Sigmoid colon (tissue), 7 donors: ENCODE results near the gene CPT1C. TPM values are rescaled to one million over a fixed set of nuclear protein-coding genes. Genes with fewer than 3 reads are reported as not detected.

ENCODE experiments used
- DNase-seq: peaks from one replicate; pipeline ENCODE4 v3.0.0-alpha.2; 2019
- H3K27ac ChIP-seq, 4 donors: fragments of 200-600 bp; sonication (generic); one replicate each; pipeline ENCODE4 v1.5.1; 2016 to 2019; ENCODE audit warnings: mild to moderate bottlenecking in 1 of 4
- H3K27me3 ChIP-seq, 3 donors: fragments of 200-600 bp; sonication (generic); one replicate each; pipeline ENCODE4 v1.5.1; 2019; ENCODE audit warnings: mild to moderate bottlenecking in 1 of 3
- H3K36me3 ChIP-seq, 4 donors: fragments of 200-600 bp; sonication (generic); one replicate each; pipeline ENCODE4 v1.5.1; 2016 to 2019
- H3K4me1 ChIP-seq, 4 donors: fragments of 200-600 bp; sonication (generic); one replicate each; pipeline ENCODE4 v1.5.1; 2017 to 2019
- H3K4me3 ChIP-seq, 4 donors: fragments of 200-600 bp; sonication (generic); one replicate each; pipeline ENCODE4 v1.5.1; 2017 to 2019; ENCODE audit warnings: mild to moderate bottlenecking in 2 of 4, moderate library complexity in 1 of 4
- H3K9me3 ChIP-seq, 4 donors: fragments of 200-600 bp in 3 of 4; sonication (generic) in 3 of 4; one replicate each; pipeline versions ENCODE4 v1.5.1 to v1.6.1; 2013 to 2019
- EP300 ChIP-seq, 4 donors: sonication (generic); formaldehyde crosslinking; IDR thresholded peaks; one replicate each; pipeline ENCODE4 v1.6.1; 2017; ENCODE audit warnings: antibody characterized with exemption in 4 of 4
- POLR2A ChIP-seq, 2 donors: fragments of 450-650 bp; IDR thresholded peaks; one replicate each; pipeline ENCODE4 v1.6.1; 2016; ENCODE audit warnings: antibody characterized with exemption in 2 of 2, mild to moderate bottlenecking in 2 of 2, moderate library complexity in 2 of 2
- POLR2AphosphoS5 ChIP-seq, 4 donors: sonication (generic); formaldehyde crosslinking; IDR thresholded peaks; one replicate each; pipeline ENCODE4 v1.6.1; 2017; ENCODE audit warnings: antibody characterized with exemption in 4 of 4
- WGBS, 2 donors: extraction: QIAGEN DNeasy Blood & Tissue Kit; methylation state at CpG; one replicate each; pipeline ENCODE4 v1.1.7; 2013; 5-methylcytosine and 5-hydroxymethylcytosine counted together
- intact Hi-C: fragments of 100-400 bp; cut with DNase I; formaldehyde crosslinking; loops from one replicate; pipeline ENCODE4 v1.15.1; 2023
- polyA plus RNA-seq, 3 donors: library from polyadenylated mRNA; stranded (reverse); fragments of 200-250 nt; gene quantifications; one replicate each; pipeline ENCODE4 v1.2.3, GENCODE V29; 2013
- total RNA-seq, 4 donors: library from RNA; depleted of rRNA; stranded (reverse); fragments of >200 nt; gene quantifications; one replicate each; pipeline ENCODE4 v1.1.0, GENCODE V29; 2016
- TF ChIP-seq, protein P1 (sequence below), 4 experiments: fragments of 450-650 bp in 3 of 4; fragments of 200-600 bp in 1 of 4; IDR thresholded peaks; one replicate each; pipeline ENCODE4 v1.5.1; 2016 to 2019; ENCODE audit warnings: antibody characterized with exemption in 4 of 4, mild to moderate bottlenecking in 3 of 4, moderate library complexity in 2 of 4
- donor health status: healthy with polysubstance abuse.
- donor health status: Bipolar disorder and iron deficiency.
- donor health status: healthy.

CPT1C gene
- total and polyA plus RNA-seq, 7 donors = 0.69 to 28.5 (median 3.9) TPM

DNA sequence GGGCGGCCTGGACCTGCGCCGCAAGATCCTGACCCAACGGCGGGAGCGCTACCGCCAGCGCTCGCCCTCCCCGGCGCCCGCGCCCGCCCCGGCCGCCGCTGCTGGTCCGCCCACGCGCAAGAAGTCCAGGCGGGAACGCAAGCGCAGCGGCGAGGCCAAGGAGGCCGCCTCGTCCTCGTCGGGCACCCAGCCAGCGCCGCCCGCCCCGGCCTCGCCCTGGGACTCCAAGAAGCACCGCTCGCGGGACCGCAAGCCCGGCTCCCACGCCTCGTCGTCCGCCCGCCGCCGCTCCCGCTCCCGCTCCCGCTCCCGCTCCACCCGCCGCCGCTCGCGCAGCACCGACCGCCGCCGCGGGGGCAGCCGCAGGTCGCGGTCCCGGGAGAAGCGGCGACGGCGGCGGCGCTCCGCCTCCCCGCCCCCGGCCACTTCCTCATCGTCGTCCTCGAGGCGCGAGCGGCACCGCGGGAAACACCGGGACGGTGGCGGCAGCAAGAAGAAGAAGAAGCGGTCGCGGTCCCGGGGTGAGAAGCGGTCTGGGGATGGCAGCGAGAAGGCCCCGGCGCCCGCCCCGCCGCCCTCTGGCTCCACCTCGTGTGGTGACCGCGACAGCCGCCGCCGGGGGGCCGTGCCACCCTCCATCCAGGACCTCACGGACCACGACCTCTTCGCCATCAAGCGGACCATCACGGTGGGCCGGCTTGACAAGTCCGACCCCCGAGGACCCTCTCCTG is 38.9 kb upstream of the CPT1C start:
- Histone ChIP-seq H3K4me3 (no peak overlapping the region), H3K27ac (no peak overlapping the region), H3K36me3 (peaks cover 42 to 96% (median 65%) of the 10 kb centered on the region in 4 donors), H3K27me3 (no peaks in the 10 kb centered on the region), H3K4me1 (no peaks in the 10 kb centered on the region), H3K9me3 (no peaks in the 10 kb centered on the region)
- DNase-seq = no peak
- TF ChIP-seq POLR2AphosphoS5 (IDR thresholded peaks at IDR 0.05) (no peak), POLR2A (IDR thresholded peaks at IDR 0.05) (no peak), EP300 (IDR thresholded peaks at IDR 0.05) (no peak)
- TF ChIP-seq, protein P1, sequence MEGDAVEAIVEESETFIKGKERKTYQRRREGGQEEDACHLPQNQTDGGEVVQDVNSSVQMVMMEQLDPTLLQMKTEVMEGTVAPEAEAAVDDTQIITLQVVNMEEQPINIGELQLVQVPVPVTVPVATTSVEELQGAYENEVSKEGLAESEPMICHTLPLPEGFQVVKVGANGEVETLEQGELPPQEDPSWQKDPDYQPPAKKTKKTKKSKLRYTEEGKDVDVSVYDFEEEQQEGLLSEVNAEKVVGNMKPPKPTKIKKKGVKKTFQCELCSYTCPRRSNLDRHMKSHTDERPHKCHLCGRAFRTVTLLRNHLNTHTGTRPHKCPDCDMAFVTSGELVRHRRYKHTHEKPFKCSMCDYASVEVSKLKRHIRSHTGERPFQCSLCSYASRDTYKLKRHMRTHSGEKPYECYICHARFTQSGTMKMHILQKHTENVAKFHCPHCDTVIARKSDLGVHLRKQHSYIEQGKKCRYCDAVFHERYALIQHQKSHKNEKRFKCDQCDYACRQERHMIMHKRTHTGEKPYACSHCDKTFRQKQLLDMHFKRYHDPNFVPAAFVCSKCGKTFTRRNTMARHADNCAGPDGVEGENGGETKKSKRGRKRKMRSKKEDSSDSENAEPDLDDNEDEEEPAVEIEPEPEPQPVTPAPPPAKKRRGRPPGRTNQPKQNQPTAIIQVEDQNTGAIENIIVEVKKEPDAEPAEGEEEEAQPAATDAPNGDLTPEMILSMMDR (IDR thresholded peaks at IDR 0.05) = no peak
- 97 to 98% methylated on average over 110 of the region's 110 CpGs for WGBS, 2 donors
- intact Hi-C loops = no loop called here

DNA sequence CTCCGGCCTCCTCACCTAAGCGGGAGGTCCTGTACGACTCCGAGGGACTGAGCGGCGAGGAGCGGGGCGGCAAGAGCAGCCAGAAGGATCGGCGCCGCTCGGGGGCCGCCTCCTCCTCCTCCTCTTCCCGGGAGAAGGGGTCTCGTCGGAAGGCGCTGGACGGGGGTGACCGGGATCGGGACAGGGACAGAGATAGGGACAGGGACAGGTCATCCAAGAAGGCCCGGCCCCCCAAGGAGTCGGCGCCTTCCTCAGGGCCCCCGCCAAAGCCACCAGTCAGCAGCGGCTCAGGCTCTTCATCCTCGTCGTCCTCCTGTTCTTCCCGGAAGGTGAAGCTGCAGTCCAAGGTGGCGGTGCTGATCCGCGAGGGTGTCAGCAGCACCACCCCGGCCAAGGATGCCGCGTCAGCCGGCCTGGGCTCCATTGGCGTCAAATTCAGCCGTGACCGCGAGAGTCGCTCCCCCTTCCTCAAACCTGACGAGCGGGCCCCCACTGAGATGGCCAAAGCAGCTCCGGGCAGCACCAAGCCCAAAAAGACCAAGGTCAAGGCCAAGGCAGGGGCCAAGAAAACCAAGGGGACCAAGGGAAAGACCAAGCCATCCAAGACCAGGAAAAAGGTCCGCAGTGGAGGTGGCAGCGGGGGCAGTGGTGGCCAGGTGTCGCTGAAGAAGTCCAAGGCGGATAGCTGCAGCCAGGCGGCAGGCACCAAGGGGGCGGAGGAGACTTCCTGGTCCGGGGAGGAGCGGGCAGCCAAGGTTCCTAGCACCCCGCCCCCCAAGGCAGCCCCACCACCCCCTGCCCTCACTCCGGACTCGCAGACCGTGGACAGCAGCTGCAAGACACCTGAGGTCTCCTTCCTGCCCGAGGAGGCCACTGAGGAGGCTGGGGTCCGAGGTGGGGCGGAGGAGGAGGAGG is 38.1 kb upstream of the CPT1C start:
- intact Hi-C loops = no loop called here
- H3K36me3 ChIP-seq = peaks cover 43 to 96% (median 65%) of the 10 kb centered on the region in 4 donors
- no peaks in the 10 kb centered on the region for H3K27me3 ChIP-seq
- DNase-seq = no peak
- 96% methylated on average over 58 of the region's 58 CpGs for WGBS, 2 donors
- H3K4me3 ChIP-seq = no peak overlapping the region
- no peaks in the 10 kb centered on the region for H3K4me1 ChIP-seq
- H3K9me3 ChIP-seq = no peaks in the 10 kb centered on the region
- H3K27ac ChIP-seq = no peak overlapping the region
- TF ChIP-seq, protein P1 (IDR thresholded peaks at IDR 0.05) = no peak
- TF ChIP-seq EP300 (IDR thresholded peaks at IDR 0.05) (no peak), POLR2AphosphoS5 (IDR thresholded peaks at IDR 0.05) (no peak), POLR2A (IDR thresholded peaks at IDR 0.05) (no peak)

DNA sequence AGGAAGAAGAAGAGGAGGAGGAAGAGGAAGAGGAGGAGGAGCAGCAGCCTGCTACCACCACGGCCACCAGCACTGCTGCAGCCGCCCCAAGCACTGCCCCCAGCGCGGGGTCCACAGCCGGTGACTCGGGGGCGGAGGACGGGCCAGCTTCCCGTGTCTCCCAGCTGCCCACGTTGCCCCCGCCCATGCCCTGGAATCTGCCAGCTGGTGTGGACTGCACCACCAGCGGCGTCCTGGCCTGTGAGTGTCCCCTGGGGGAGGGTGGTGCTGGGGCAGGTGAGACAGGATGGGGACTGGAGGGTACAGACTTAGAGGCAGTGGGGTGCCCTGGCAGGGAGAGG is 37.5 kb upstream of the CPT1C start:
- Histone ChIP-seq H3K9me3 (no peaks in the 10 kb centered on the region), H3K27me3 (no peaks in the 10 kb centered on the region), H3K4me3 (no peak overlapping the region), H3K36me3 (peaks cover 49 to 96% (median 69%) of the 10 kb centered on the region in 4 donors), H3K4me1 (no peaks in the 10 kb centered on the region), H3K27ac (no peak overlapping the region)
- intact Hi-C loops = no loop called here
- TF ChIP-seq POLR2AphosphoS5 (IDR thresholded peaks at IDR 0.05) (no peak), POLR2A (IDR thresholded peaks at IDR 0.05) (no peak), EP300 (IDR thresholded peaks at IDR 0.05) (no peak)
- TF ChIP-seq, protein P1 (IDR thresholded peaks at IDR 0.05) = no peak
- DNase-seq = no peak
- WGBS, 2 donors = 90 to 91% methylated on average over 13 of the region's 13 CpGs

DNA sequence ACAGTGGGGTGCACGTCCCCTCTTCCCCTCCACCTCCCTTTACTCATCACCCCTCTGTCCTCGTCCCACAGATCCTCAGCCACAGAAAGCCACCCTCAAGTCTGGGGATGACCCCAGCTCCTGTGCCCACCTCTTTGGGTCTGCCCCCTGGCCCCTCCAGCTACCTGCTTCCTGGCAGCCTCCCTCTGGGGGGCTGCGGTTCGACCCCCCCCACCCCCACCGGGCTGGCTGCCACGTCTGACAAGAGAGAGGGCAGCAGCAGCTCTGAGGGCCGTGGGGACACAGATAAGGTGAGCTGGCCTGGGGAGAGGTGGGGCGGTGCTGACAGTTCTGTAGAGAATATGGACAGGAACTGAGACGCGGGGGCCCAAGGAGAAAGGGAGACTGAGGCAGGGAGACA is 36.3 kb upstream of the CPT1C start:
- Histone ChIP-seq H3K4me3 (no peak overlapping the region), H3K9me3 (no peaks in the 10 kb centered on the region), H3K36me3 (peaks cover 58 to 96% (median 80%) of the 10 kb centered on the region in 4 donors), H3K27ac (no peak overlapping the region), H3K4me1 (no peaks in the 10 kb centered on the region), H3K27me3 (no peaks in the 10 kb centered on the region)
- DNase-seq = no peak
- TF ChIP-seq POLR2A (IDR thresholded peaks at IDR 0.05) (no peak), EP300 (IDR thresholded peaks at IDR 0.05) (no peak), POLR2AphosphoS5 (IDR thresholded peaks at IDR 0.05) (no peak)
- TF ChIP-seq, protein P1 (IDR thresholded peaks at IDR 0.05) = no peak
- intact Hi-C loops = no loop called here
- WGBS, 2 donors = 89 to 93% methylated on average over 10 of the region's 10 CpGs
